GM12878 (cell line): ENCODE data around the gene CLDN6. TPM values are rescaled to one million over a fixed set of nuclear protein-coding genes. Genes with fewer than 3 reads are reported as not detected.

Source experiments
- ATAC-seq: fragments of 200-7000 bp; cut with Tn5 transposase; 3 replicates; pipeline ENCODE4 v1.9.1; 2020; ENCODE audit warnings: mild to moderate bottlenecking, moderate library complexity
- BruUV-seq: library from RNA; stranded (reverse); fragments of 400-500 nt; replicated peaks from 2 replicates; lab custom pipeline; 2021; lab: Mats Ljungman, UMichigan
- CTCF ChIA-PET: fragments of 300-600 bp; sonication (Branson Sonifier 250); formaldehyde crosslinking; extraction: SDS; loops from one replicate; lab custom pipeline; 2021; ENCODE audit warnings: inconsistent platforms; lab: Yijun Ruan, JAX
- POLR2A ChIA-PET: fragments of 350-600 bp; formaldehyde crosslinking; extraction: SDS; loops from one replicate; lab custom pipeline; 2021; ENCODE audit warnings: inconsistent platforms; lab: Charles Lee
- RAD21 ChIA-PET: fragments of 300-600 bp; sonication (Branson Sonifier 250); formaldehyde crosslinking; loops from one replicate; lab custom pipeline; 2023; ENCODE audit warnings: antibody characterized with exemption; ENCODE audit not compliant: unreplicated experiment; lab: Charles Lee
- SMC1A ChIA-PET: fragments of 300-600 bp; sonication (Branson Sonifier 250); formaldehyde crosslinking; loops from one replicate; lab custom pipeline; 2023; ENCODE audit not compliant: unreplicated experiment, uncharacterized antibody; lab: Charles Lee
- DNase-seq: peaks from one replicate; pipeline ENCODE4 v3.0.0-alpha.2; 2011; ENCODE audit warnings: low read depth, low spot score
- FAIRE-seq: peaks from 3 replicates; lab custom pipeline; 2011; peaks lifted over from hg19 to GRCh38; lab: Jason Lieb, UNC
- H2AFZ ChIP-seq: 2 replicates; pipeline ENCODE4 v1.6.0; 2011; ENCODE audit warnings: low read depth, low read length, control low read depth; ENCODE audit not compliant: control insufficient read depth
- H3K27ac ChIP-seq: 2 replicates; pipeline ENCODE4 v1.5.1; 2011; ENCODE audit warnings: control low read depth; ENCODE audit not compliant: control insufficient read depth, insufficient read depth
- H3K27me3 ChIP-seq, 2 experiments: replicated peaks in 1 of 2; 2 replicates each; pipeline versions ENCODE4 v1.6.0 to v1.6.1; 2011; ENCODE audit warnings: low read length in 1 of 2; ENCODE audit not compliant: control insufficient read depth in 2 of 2, insufficient read depth in 2 of 2
- H3K36me3 ChIP-seq, 2 experiments: 2 replicates each; pipeline ENCODE4 v1.5.1; 2011; ENCODE audit warnings: low read length in 1 of 2; ENCODE audit not compliant: control insufficient read depth in 2 of 2, insufficient read depth in 2 of 2
- H3K4me1 ChIP-seq: 2 replicates; pipeline ENCODE4 v1.6.1; 2011; ENCODE audit warnings: mild to moderate bottlenecking, low read length, moderate library complexity, mixed read lengths; ENCODE audit not compliant: control insufficient read depth, insufficient read depth
- H3K4me2 ChIP-seq: 2 replicates; pipeline ENCODE4 v1.6.0; 2011; ENCODE audit warnings: control low read depth; ENCODE audit not compliant: control insufficient read depth, insufficient read depth
- H3K4me3 ChIP-seq: fragments of 200-600 bp; sonication (generic); 2 replicates; pipeline ENCODE4 v1.5.1; 2016
- H3K79me2 ChIP-seq: 2 replicates; pipeline ENCODE4 v1.6.0; 2011; ENCODE audit warnings: low read length; ENCODE audit not compliant: control insufficient read depth, insufficient read depth
- H3K9ac ChIP-seq: 2 replicates; pipeline ENCODE4 v1.8.0; 2011; ENCODE audit warnings: low read length, control low read depth, mixed read lengths; ENCODE audit not compliant: control insufficient read depth, insufficient read depth
- H3K9me3 ChIP-seq: replicated peaks from 3 replicates; pipeline ENCODE4 v1.5.1; 2011; ENCODE audit warnings: mild to moderate bottlenecking, low read length; ENCODE audit not compliant: control insufficient read depth, insufficient read depth
- H4K20me1 ChIP-seq: 2 replicates; pipeline ENCODE4 v1.6.0; 2011; ENCODE audit not compliant: control insufficient read depth, insufficient read depth
- GABPA ChIP-seq: IDR thresholded peaks from 2 replicates; pipeline ENCODE4 v1.6.1; 2014; ENCODE audit warnings: antibody characterized with exemption, low read depth, mild to moderate bottlenecking, inconsistent platforms
- POLR2A ChIP-seq: IDR thresholded peaks from 2 replicates; pipeline ENCODE4 v1.6.1; 2011; ENCODE audit warnings: low read depth, mild to moderate bottlenecking, low read length
- RELB ChIP-seq: fragments of 450-650 bp; IDR thresholded peaks from 2 replicates; pipeline ENCODE4 v1.6.1; 2017; ENCODE audit warnings: low read depth, mild to moderate bottlenecking, moderate library complexity
- REST ChIP-seq: IDR thresholded peaks from 2 replicates; pipeline ENCODE4 v1.6.1; 2012; ENCODE audit warnings: mild to moderate bottlenecking, low read depth, low read length
- ZBTB33 ChIP-seq: fragments of 450-650 bp; IDR thresholded peaks from 2 replicates; pipeline ENCODE4 v1.6.1; 2017; ENCODE audit warnings: mild to moderate bottlenecking
- WGBS: methylation state at CpG from one replicate; pipeline ENCODE4 v1.1.6; 2016; ENCODE audit warnings: low lambda C conversion rate; ENCODE audit not compliant: insufficient replicate concordance, insufficient coverage; ENCODE audit errors: missing lambda C conversion rate; 5-methylcytosine and 5-hydroxymethylcytosine counted together
- in situ Hi-C: fragments of 300-500 bp; cut with MboI; formaldehyde crosslinking; loops from 9 replicates; pipeline ENCODE4 v1.14.3; 2018; ENCODE audit warnings: mixed read lengths
- intact Hi-C: fragments of 100-400 bp; cut with micrococcal nuclease; formaldehyde crosslinking; loops from one replicate; pipeline ENCODE4 v1.14.2; 2022; ENCODE audit not compliant: unreplicated experiment
- polyA plus RNA-seq, 11 experiments: library from polyadenylated mRNA; depleted of rRNA in 4 of 11; unstranded in 6 of 11; stranded (reverse) in 5 of 11; fragments of >200 nt; fragmentation: Nextera tagmentation in 4 of 11; fragmentation: Illumina TruSeq in 1 of 11; extraction: Ambion mirVana in 4 of 11; extraction: Trizol in 1 of 11; gene quantifications; 1 replicate in 1 of 11; 2 replicates in 10 of 11; pipeline versions ENCODE4 v1.2.1 to v1.2.3, GENCODE V29; 2011 to 2016; ENCODE audit warnings: inconsistent platforms in 2 of 11, missing spikeins in 2 of 11, low read depth in 1 of 11
- total RNA-seq, 4 experiments: library from RNA; depleted of rRNA in 3 of 4; stranded (reverse); fragments of >200 nt in 3 of 4; fragmentation: Illumina TruSeq in 1 of 4; extraction: Trizol in 1 of 4; gene quantifications; 2 replicates each; pipeline versions ENCODE4 v1.2.1 to v1.2.3, GENCODE V29; 2013 to 2021

The CLDN6 gene
- total and polyA plus RNA-seq, 10 of the 15 experiments (the other 5 are each of a cell fraction or from before 2014, with no cell fraction given), result 0.15 to 0.26 (median 0.23) TPM; not detected in 7

GRCh38 chr16:3013491-3013951 is 4.5 kb downstream of the CLDN6 start:
- in situ Hi-C loops, result no loop called here
- H3K27me3 ChIP-seq, result peaks cover 0 to 10% of the 10 kb centered on the region in 2 experiments
- RAD21 ChIA-PET, result no interaction called here
- no peak overlapping the region for H3K9ac ChIP-seq
- SMC1A ChIA-PET, result no interaction called here
- no peak for TF ChIP-seq ZBTB33
- no peak for TF ChIP-seq GABPA
- TF ChIP-seq POLR2A, result no peak
- TF ChIP-seq RELB, result no peak
- TF ChIP-seq REST, result no peak
- intact Hi-C loops, result no loop called here
- WGBS, result 70% methylated on average over 24 of the region's 27 CpGs
- H3K4me1 ChIP-seq, result no peaks in the 10 kb centered on the region; the same call in 1 of the 2 replicates
- POLR2A ChIA-PET, result no interaction called here
- FAIRE-seq, result no peak
- H3K27ac ChIP-seq, result no peak overlapping the region
- no peaks in the 10 kb centered on the region for H3K36me3 ChIP-seq
- no peak overlapping the region for H3K4me2 ChIP-seq
- no TSS peak for BruUV-seq
- H3K4me3 ChIP-seq, result no peak overlapping the region
- H3K9me3 ChIP-seq, result no peaks in the 10 kb centered on the region
- CTCF ChIA-PET, result interaction anchor here (0.6 to 0.9 kb wide), 2 partner anchors 15 to 19 kb away, joined by 3 read pairs; no protein-coding TSS in a partner anchor
- DNase-seq, result no peak
- H4K20me1 ChIP-seq, result no peaks in the 10 kb centered on the region
- ATAC-seq, result no peak
- no peaks in the 10 kb centered on the region for H3K79me2 ChIP-seq
- no peak overlapping the region for H2AFZ ChIP-seq
